Lower leg skin (tissue), 4 donors: ENCODE data around the gene PCDH17. TPM values are rescaled to one million over a fixed set of nuclear protein-coding genes. Genes with fewer than 3 reads are reported as not detected.

Experiments
- DNase-seq, 2 donors: peaks; one replicate each; pipeline ENCODE4 v3.0.0-alpha.2; 2019; ENCODE audit warnings: low spot score in 2 of 2
- H3K4me3 ChIP-seq: fragments of 200-600 bp; sonication (generic); 2 replicates; pipeline ENCODE4 v1.5.1; 2017; ENCODE audit warnings: mild to moderate bottlenecking, low read depth; ENCODE audit not compliant: poor library complexity, severe bottlenecking
- CTCF ChIP-seq, 3 donors: fragments of 450-650 bp; IDR thresholded peaks; one replicate each; pipeline ENCODE4 v1.5.1; 2016; ENCODE audit warnings: antibody characterized with exemption in 3 of 3, mild to moderate bottlenecking in 3 of 3, moderate library complexity in 2 of 3
- POLR2A ChIP-seq, 2 donors: fragments of 450-650 bp; IDR thresholded peaks; one replicate each; pipeline ENCODE4 v1.6.1; 2016 to 2017; ENCODE audit warnings: antibody characterized with exemption in 2 of 2, mild to moderate bottlenecking in 1 of 2, moderate library complexity in 1 of 2
- WGBS, 2 donors: methylation state at CpG; one replicate each; pipeline ENCODE4 v1.1.5; 2018; 5-methylcytosine and 5-hydroxymethylcytosine counted together
- intact Hi-C: fragments of 100-400 bp; cut with DNase I; formaldehyde crosslinking; loops from one replicate; pipeline ENCODE4 v1.15.0; 2023; ENCODE audit warnings: low total_unique reads
- total RNA-seq, 4 donors: library from RNA; depleted of rRNA; stranded (reverse); fragments of >200 nt; gene quantifications; one replicate each; pipeline ENCODE4 v1.1.0, GENCODE V29; 2016

Gene PCDH17
- total RNA-seq, 4 donors from 2014 or later = 0.17 to 1.6 (median 1.2) TPM

- no peak for DNase-seq
- intact Hi-C loops = no loop called here
- 68 to 71% methylated on average over 4 of the region's 4 CpGs for WGBS, 2 donors
- H3K4me3 ChIP-seq = no peak overlapping the region
- TF ChIP-seq CTCF (IDR thresholded peaks at IDR 0.05) = no peak
- TF ChIP-seq POLR2A (IDR thresholded peaks at IDR 0.05) = no peak
Measured at GRCh38 chr13:57638186-57638890, 6.8 kb downstream of the PCDH17 start.

GRCh38 chr13:57640607-57641006 is 9.1 kb downstream of the PCDH17 start:
- H3K4me3 ChIP-seq = no peak overlapping the region
- no peak for TF ChIP-seq CTCF (IDR thresholded peaks at IDR 0.05)
- TF ChIP-seq POLR2A (IDR thresholded peaks at IDR 0.05) = no peak
- DNase-seq = no peak
- intact Hi-C loops = no loop called here
- 86 to 89% methylated on average over 4 of the region's 4 CpGs for WGBS, 2 donors

GRCh38 chr13:57641051-57641450 is 9.5 kb downstream of the PCDH17 start:
- 60 to 71% methylated on average over 3 of the region's 3 CpGs for WGBS, 2 donors
- intact Hi-C loops = no loop called here

GRCh38 chr13:57644106-57644505 is 12.6 kb downstream of the PCDH17 start:
- no peak overlapping the region for H3K4me3 ChIP-seq
- no peak for DNase-seq
- WGBS, 2 donors = 59 to 63% methylated on average over 3 of the region's 3 CpGs
- no peak for TF ChIP-seq CTCF (IDR thresholded peaks at IDR 0.05)
- intact Hi-C loops = no loop called here

More at GRCh38 chr13:57641051-57641450, 9.5 kb downstream of the PCDH17 start:
- DNase-seq = no peak
- TF ChIP-seq CTCF (IDR thresholded peaks at IDR 0.05) (no peak), POLR2A (IDR thresholded peaks at IDR 0.05) (no peak)
- H3K4me3 ChIP-seq = no peak overlapping the region

- intact Hi-C loops = no loop called here
- no peak overlapping the region for H3K4me3 ChIP-seq
- WGBS, 2 donors = 83 to 85% methylated on average over 6 of the region's 6 CpGs
- DNase-seq = no peak
- TF ChIP-seq POLR2A (IDR thresholded peaks at IDR 0.05) (no peak), CTCF (IDR thresholded peaks at IDR 0.05) (no peak)
Measured at GRCh38 chr13:57653229-57653989, 21.9 kb downstream of the PCDH17 start.
